Measurements from ENCODE around the gene MAP3K2.

- TF ChIP-seq CTCF (IDR thresholded peaks at IDR 0.05; ENCODE audit: insufficient read depth, low read depth, low read length), result no peak
- TF ChIP-seq EZH2 (IDR thresholded peaks at IDR 0.05; ENCODE audit: insufficient read depth, low read length), result no peak
Observed at GRCh38 chr2:127408807-127409099, 21.0 kb upstream of the MAP3K2 start.
